Right cardiac atrium (tissue), 5 donors: ENCODE measurements around the gene ABCG1. TPM values are rescaled to one million over a fixed set of nuclear protein-coding genes. Genes with fewer than 3 reads are reported as not detected.
"Not testable (repeated sequence)": the region's sequence is repeated elsewhere in the genome, so short reads cannot be mapped to it uniquely, and the experiment has no call there.

Experiments used
- ATAC-seq, 2 donors: fragments of 200-7000 bp; cut with Tn5 transposase; one replicate each; pipeline versions ENCODE4 v1.8.0 to v1.9.1; 2020; ENCODE audit warnings: moderate library complexity in 2 of 2, mild to moderate bottlenecking in 1 of 2
- DNase-seq, 3 donors: peaks; one replicate each; pipeline ENCODE4 v3.0.0-alpha.2; 2020
- H3K27ac ChIP-seq: one replicate; pipeline ENCODE4 v1.5.1; 2013; ENCODE audit warnings: mild to moderate bottlenecking, low read length, control low read depth, moderate library complexity
- H3K27me3 ChIP-seq: one replicate; pipeline ENCODE4 v1.6.1; 2013; ENCODE audit not compliant: control insufficient read depth, insufficient read depth
- H3K4me1 ChIP-seq: one replicate; pipeline ENCODE4 v1.6.1; 2013; ENCODE audit warnings: low read length; ENCODE audit not compliant: control insufficient read depth, insufficient read depth
- H3K4me3 ChIP-seq: one replicate; pipeline ENCODE4 v1.5.1; 2013; ENCODE audit warnings: low read length, control low read depth
- H3K9me3 ChIP-seq: one replicate; pipeline ENCODE4 v1.6.1; 2013; ENCODE audit warnings: low read length; ENCODE audit not compliant: control insufficient read depth
- WGBS: extraction: QIAGEN DNeasy Blood & Tissue Kit; methylation state at CpG from one replicate; pipeline ENCODE4 v1.1.7; 2013; 5-methylcytosine and 5-hydroxymethylcytosine counted together
- intact Hi-C, 4 donors: fragments of 100-400 bp; cut with DNase I; formaldehyde crosslinking; loops; one replicate each; pipeline versions ENCODE4 v1.11.0 to v1.14.0; 2022 to 2023
- long read RNA-seq, 4 donors: library from polyadenylated mRNA; unstranded; transcript quantifications; one replicate each; pipeline ENCODE4 v2.0.0, GENCODE V29; 2020 to 2021
- polyA plus RNA-seq: library from polyadenylated mRNA; stranded (reverse); fragments of 200-250 nt; gene quantifications from one replicate; pipeline ENCODE4 v1.2.3, GENCODE V29; 2013
- total RNA-seq, 4 donors: library from RNA; stranded (reverse); fragmentation: NEBNext Ultra II Directional; extraction: Animal tissue kit (Norgen Biotek cat#: 25700); gene quantifications; one replicate each; pipeline ENCODE4 v1.2.1, GENCODE V29; 2021
- donor health status: healthy with polysubstance abuse.
- donor health status: DM: no; HTN: yes; CAD: no.
- donor health status: DM: no; HTN: no; CAD: no.
- donor health status: DM: no; HTN: yes; CAD: no; lungs with severe emphysema.
- donor health status: DM: yes; HTN: yes; CAD: no.

The ABCG1 gene
- total RNA-seq, result 10 to 100 TPM in 1 of 4 donors, 1 to 10 TPM in 3; 3.6 to 11.5 (median 5.8) TPM
- 5.7 TPM for polyA plus RNA-seq
- long read RNA-seq, donor 1, transcript ABCG1-205 (15 exons, 2,998 nt), result major isoform, 7 of 14 reads
- long read RNA-seq, donor 1, partial matches to known transcripts, result 1 of 14 reads
- long read RNA-seq, donor 1, other reads (novel, unspliced or antisense), result 2 of 14 reads
- long read RNA-seq, donor 2, result 0 reads
- long read RNA-seq, donor 3, transcript ABCG1-205 (15 exons, 2,998 nt), result major isoform, 14 of 20 reads
- long read RNA-seq, donor 3, partial matches to known transcripts, result 2 of 20 reads
- long read RNA-seq, donor 3, other reads (novel, unspliced or antisense), result 1 of 20 reads
- long read RNA-seq, donor 4, transcript ABCG1-205 (15 exons, 2,998 nt), result major isoform, 8 of 12 reads
- long read RNA-seq, donor 4, partial matches to known transcripts, result 0 of 12 reads
- long read RNA-seq, donor 4, other reads (novel, unspliced or antisense), result 2 of 12 reads

DNA sequence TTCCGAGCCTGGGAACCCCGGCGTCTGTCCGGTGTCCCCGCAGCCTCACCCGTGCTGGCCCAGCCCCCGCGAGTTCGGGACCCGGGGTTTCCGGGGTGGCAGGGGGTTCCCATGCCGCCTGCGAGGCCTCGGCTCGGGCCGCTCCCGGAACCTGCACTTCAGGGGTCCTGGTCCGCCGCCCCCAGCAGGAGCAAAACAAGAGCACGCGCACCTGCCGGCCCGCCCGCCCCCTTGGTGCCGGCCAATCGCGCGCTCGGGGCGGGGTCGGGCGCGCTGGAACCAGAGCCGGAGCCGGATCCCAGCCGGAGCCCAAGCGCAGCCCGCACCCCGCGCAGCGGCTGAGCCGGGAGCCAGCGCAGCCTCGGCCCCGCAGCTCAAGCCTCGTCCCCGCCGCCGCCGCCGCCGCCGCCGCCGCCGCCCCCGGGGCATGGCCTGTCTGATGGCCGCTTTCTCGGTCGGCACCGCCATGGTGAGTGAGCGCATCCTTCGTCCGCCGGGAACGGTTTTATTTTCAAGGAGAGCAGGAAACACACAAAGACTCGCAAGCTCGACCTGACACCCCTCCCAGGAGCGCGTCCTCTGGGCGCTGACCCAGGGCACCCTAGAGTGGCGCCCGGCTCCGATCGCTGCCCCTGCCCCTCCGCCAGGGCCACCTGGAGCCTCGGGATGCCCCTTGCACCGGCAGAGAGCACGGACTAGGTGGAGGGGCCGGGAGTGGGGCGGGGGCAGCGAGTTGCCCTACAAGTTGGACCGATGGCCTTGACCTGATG, at the start of gene ABCG1:
Gene ABCG1 (plus strand): TSS at position 305 of the 770 bp plus-strand sequence. CDS start 123 bp downstream, at position 428.
- H3K4me3 ChIP-seq, result peak within 1 kb of the TSS; percentile 60
- no peaks in the 10 kb centered on the region for H3K9me3 ChIP-seq
- H3K27me3 ChIP-seq, result no peaks in the 10 kb centered on the region
- under 1% methylated on average over 83 of the region's 83 CpGs for WGBS
- H3K27ac ChIP-seq, result peak within 1 kb of the TSS; percentile 61
- H3K4me1 ChIP-seq, result peaks cover 2% of the 10 kb centered on the region
- peak; percentile 67 to 70 for ATAC-seq
- intact Hi-C loops, result no loop called here
- peak in 2 of 3 donors; percentile 76 to 78 for DNase-seq

DNA sequence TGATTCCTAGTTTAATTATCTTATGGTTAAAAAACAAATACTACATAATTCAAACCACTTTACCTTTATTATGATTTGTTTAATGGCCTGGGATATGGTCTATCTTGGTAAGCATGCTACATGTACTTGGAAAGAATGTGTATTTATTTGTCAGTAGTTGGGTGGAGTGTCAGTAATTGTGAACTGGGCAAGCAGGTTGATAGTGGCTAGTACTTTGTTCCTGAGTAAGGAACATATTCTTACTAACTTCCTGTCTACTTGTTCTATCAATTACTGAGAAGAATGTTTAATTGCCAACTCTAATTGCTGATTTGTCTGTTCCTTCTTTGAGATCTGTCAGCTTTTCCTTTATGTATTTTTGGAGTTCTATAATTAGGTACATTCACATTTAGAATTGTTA, 49.2 kb upstream of the ABCG1 start:
- DNase-seq, result no peak
- Histone ChIP-seq H3K9me3 (no peaks in the 10 kb centered on the region), H3K27ac (no peak overlapping the region), H3K4me1 (no peaks in the 10 kb centered on the region), H3K4me3 (no peak overlapping the region), H3K27me3 (no peaks in the 10 kb centered on the region)
- intact Hi-C loops, result loop anchor here in 2 of 4 donors (10.0 kb wide), 1 partner anchor 85 kb away; no protein-coding TSS in a partner anchor
- ATAC-seq, result no peak

DNA sequence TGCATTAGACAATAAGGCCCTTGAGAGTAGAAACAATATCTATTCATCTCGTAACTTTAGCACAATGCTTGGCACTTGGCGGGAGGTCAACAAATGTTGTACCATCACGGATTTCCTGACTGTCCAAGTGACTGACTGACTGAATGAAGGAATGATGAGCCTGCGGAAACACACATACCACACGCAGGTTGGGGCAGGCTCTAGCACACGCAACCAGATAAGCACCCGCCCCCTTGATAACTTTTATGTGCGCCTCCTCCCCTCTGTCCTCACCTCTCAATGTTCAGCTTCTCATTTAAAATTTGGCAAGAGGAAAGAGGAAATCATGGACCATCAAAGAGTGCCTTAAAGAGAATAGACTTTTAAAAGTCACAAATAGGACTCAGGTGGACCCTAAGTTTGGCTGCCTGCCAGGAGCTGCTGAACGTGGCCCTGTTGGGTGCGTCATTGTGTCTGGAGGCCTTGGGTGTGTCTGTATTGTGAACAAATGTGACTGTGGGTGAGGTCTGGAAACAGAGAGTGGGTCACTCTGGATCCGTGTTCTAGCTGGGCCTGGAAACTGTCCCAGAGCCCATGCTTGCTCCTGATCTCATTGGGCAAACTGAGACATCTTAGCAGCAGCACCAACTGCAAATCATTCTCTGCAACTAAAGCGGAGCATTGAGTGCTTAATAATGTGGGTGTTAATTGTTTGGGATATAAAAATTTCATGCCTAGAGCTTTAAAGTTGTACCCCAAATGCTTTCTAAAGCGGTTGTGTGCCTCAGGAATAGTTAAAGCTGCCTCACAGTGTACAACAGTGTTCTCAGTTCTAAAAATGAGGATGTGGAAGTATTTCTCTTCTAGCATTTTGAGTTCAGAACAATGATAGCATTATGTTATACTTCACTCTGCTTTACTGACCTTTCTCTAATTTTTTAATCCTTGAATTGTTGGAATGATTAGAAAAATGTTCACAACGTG, 47.6 kb upstream of the ABCG1 start:
- no peaks in the 10 kb centered on the region for H3K9me3 ChIP-seq
- intact Hi-C loops, result no loop called here
- no peaks in the 10 kb centered on the region for H3K4me1 ChIP-seq
- ATAC-seq, result peak; percentile 55 to 93
- WGBS, result 60% methylated on average over 14 of the region's 14 CpGs
- H3K4me3 ChIP-seq, result no peak overlapping the region
- peak overlapping the region; percentile 72 for H3K27ac ChIP-seq
- DNase-seq, result peak in 1 of 3 donors; percentile 65
- H3K27me3 ChIP-seq, result no peaks in the 10 kb centered on the region

DNA sequence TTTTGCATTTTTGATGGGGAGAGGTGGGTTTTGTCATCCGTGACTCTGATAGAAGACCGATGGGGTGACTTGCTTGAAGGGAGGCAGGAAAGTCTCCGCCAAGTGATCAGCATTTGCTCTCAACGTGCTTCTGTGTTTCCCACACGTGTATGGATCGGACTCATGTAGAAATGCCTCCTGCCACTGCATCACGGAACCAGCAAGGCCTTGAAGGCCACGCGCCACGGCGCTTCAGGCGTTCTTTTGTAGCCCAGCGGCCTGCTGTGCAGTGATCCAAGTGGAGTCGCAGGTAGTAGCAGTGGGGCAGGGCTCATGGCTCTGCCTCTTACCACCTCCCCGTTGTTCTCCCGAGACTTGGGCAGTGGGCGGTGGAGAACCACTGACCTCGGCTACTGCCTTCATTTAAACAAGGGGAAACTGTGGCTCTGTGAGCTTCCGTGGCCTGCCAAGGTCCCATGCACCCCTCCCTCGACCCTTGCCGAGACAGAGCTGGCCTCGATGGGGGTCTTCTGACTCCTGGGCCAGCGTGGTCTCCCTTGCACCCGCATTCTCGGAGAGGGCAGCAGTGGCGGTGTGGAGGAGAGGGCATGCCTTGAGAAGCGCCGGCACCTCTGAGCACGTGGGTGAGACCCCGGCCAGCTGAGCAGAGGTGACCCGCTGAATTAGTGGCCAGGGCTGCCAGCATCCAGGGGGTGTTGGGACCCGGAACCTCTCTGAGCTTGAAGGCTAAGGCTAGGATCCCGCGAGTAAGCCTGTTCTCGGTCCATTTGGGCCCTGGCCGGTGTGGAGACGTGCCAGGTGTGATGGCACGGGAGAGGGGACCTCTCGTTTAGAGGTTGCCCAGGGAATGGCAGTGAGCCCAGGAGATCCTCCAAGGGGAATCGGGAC, 46.1 kb upstream of the ABCG1 start:
- Histone ChIP-seq H3K4me3 (no peak overlapping the region), H3K4me1 (no peaks in the 10 kb centered on the region), H3K9me3 (no peaks in the 10 kb centered on the region), H3K27ac (no peak overlapping the region), H3K27me3 (no peaks in the 10 kb centered on the region)
- intact Hi-C loops, result no loop called here
- ATAC-seq (no peak), DNase-seq (no peak)
- 90% methylated on average over 40 of the region's 40 CpGs for WGBS

DNA sequence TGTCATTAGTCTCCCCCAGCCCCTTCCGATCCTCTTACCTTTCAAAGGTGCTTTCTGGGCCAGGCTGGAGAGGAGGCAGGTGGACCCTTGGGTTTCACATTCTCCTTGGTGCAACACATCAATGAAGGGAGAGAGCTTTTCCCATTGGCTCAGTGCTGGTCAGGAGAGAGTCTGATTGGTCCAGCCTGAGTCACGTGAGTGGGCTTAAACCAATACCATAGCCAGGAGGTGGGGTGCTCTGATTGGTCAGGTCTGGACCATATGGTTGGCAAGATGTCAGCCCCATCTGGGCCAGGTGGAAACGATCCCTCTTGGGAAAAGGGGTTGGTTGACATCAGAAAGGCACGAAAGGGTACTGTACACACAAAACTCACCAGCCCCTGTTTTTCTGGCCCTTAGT, 44.8 kb upstream of the ABCG1 start:
- Histone ChIP-seq H3K27me3 (no peaks in the 10 kb centered on the region), H3K4me1 (no peaks in the 10 kb centered on the region), H3K9me3 (no peaks in the 10 kb centered on the region), H3K4me3 (no peak overlapping the region), H3K27ac (no peak overlapping the region)
- no peak for DNase-seq
- intact Hi-C loops, result no loop called here
- 92% methylated on average over 4 of the region's 4 CpGs for WGBS
- no peak for ATAC-seq

DNA sequence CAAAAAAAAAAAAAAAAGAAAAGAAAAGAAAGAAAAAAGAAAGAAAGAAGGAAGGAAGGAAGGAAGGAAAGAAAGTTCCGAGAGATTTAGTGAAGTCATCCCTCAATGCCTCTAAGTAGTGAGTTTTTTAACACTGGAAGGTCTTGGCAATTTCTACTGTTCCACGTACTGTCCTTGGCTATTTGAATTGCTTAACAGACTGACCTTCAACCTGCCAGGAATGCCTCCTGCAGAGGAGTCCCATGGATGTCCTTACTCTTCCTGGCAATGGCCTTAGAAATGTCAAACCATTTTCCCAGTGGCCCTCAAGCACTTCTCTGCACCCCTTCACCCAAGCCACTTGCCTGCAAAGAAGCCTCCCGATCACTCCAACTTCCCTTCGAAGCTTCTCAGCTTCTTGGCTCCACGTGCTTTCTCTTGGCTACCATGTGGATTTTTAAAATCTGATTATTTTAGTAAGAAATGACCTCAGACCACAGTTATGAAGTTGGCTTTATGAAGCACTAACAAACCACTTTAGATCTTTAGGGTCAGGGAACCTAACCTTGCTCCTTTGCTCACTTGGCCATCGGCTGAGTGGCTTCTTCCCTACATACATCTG, 43.7 kb upstream of the ABCG1 start:
- ATAC-seq, result no peak

DNA sequence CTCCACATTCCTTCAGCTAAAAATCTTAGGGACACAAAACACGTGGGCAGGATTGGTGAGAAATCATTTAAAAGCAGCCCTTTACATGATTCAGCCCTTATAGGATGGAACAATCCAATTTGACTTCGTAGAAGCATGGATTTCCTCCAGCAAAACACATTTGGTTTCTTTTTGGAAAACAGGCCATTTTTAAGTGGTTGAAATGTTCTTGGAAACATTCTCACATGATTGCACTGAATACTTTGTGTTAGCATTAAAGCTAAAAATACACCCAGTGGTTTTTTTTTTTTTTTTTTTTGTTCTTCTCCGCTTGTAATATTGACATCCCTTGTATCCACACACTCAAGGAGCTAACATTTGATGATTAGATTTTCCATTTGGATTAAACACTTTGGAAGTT, 42.1 kb upstream of the ABCG1 start:
- 45% methylated on average over 3 of the region's 3 CpGs for WGBS
- H3K27me3 ChIP-seq, result no peaks in the 10 kb centered on the region
- no peaks in the 10 kb centered on the region for H3K9me3 ChIP-seq
- no peak for ATAC-seq
- H3K27ac ChIP-seq, result no peak overlapping the region
- no peak overlapping the region for H3K4me3 ChIP-seq
- DNase-seq, result no peak
- no peaks in the 10 kb centered on the region for H3K4me1 ChIP-seq
- intact Hi-C loops, result no loop called here

More for the DNA sequence above, 43.7 kb upstream of the ABCG1 start:
- H3K9me3 ChIP-seq, result no peaks in the 10 kb centered on the region
- WGBS, result 85% methylated on average over 6 of the region's 6 CpGs
- no peak overlapping the region for H3K4me3 ChIP-seq
- H3K4me1 ChIP-seq, result no peaks in the 10 kb centered on the region
- no peak overlapping the region for H3K27ac ChIP-seq
- DNase-seq, result no peak
- intact Hi-C loops, result no loop called here
- no peaks in the 10 kb centered on the region for H3K27me3 ChIP-seq

DNA sequence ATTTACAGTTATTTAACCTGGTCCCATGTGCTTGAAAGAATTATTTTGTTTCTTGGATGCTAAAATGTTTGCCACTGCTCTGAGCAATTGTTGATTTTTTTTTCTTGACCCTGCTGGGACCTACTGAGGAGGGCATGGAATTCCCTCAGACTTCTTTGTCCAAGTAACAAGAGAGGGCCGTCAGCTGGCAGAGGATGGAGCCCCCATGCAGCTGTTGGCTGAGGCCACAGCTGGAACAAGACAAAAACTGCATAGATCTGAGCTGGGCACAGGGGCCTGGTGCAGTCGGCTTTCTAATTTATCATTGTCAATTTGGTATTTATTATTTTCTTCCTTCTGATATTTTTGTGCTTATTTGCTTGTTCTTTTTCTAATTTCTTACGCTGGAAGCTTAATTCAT, 39.6 kb upstream of the ABCG1 start:
- WGBS, result 72% methylated on average over 3 of the region's 3 CpGs
- intact Hi-C loops, result no loop called here
- Histone ChIP-seq H3K27ac (no peak overlapping the region), H3K4me1 (no peaks in the 10 kb centered on the region), H3K4me3 (no peak overlapping the region), H3K9me3 (no peaks in the 10 kb centered on the region), H3K27me3 (no peaks in the 10 kb centered on the region)
- no peak for DNase-seq
- ATAC-seq, result no peak

DNA sequence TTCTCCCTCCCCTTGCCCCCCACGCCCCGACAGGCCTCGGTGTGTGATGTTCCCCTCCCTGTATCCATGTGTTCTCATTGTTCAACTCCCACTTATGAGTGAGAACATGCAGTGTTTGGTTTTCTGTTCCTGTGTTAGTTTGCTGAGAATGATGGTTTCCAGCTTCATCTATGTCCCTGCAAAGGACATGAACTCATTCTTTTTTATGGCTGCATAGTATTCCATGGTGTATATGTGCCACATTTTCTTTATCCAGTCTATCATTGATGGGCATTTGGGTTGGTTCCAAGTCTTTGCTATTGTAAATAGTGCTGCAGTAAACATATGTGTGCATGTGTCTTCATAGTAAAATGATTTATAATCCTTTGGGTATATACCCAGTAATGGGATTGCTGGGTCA, 38.9 kb upstream of the ABCG1 start:
- 93% methylated on average over 3 of the region's 3 CpGs for WGBS
- H3K4me1 ChIP-seq, H3K9me3 ChIP-seq, ATAC-seq, intact Hi-C loops, H3K27me3 ChIP-seq, H3K27ac ChIP-seq, DNase-seq, H3K4me3 ChIP-seq: not testable (repeated sequence)
